ENCODE data around the gene CHMP3. TPM values are rescaled to one million over a fixed set of nuclear protein-coding genes. Genes with fewer than 3 reads are reported as not detected.

Gene CHMP3
- total and polyA plus RNA-seq, 2 donors from 2014 or later: 123 to 162 TPM

DNA sequence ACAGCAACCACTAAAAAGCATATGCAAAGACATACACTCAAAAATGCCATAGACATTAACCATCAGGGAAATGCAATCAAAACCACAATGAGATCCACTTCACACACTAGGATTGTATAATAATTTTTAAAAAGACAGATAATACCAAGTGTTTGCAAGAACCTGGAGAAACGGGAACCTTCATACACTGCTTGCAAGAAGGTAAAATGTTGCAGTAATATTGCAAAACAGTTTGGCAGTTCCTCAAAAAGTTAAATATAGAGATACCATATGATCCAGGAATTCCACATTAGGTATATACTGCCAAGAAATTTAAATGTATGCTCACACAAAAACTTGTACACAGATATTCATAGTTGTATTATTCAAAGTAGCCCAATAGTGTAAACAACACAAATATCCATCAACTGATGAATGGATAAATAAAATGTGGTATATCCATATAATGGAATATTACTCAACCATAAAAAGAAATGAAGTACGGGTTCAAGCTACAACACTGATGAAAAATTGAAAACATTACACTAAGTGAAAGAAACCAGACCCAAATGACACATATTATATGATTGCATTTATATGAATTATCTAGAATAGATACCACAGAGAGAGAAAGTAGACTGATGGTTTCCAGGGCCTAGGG is 14.7 kb upstream of the CHMP3 start:
- intact Hi-C loops (cut with DNase I): no loop called here
- no peaks in the 10 kb centered on the region for H3K9me3 ChIP-seq (ENCODE audit: control insufficient read depth in 2 of 3, insufficient read depth in 1 of 3, low read length in 3 of 3)
- no peaks in the 10 kb centered on the region for H3K27me3 ChIP-seq (ENCODE audit: control insufficient read depth, insufficient read depth, low read length)
- H3K4me3 ChIP-seq (ENCODE audit: low read length in 3 of 3): no peak overlapping the region
- no peak overlapping the region for H3K27ac ChIP-seq (ENCODE audit: low read depth in 2 of 2, low read length in 2 of 2)
- H3K36me3 ChIP-seq (ENCODE audit: control insufficient read depth in 2 of 3, insufficient read depth in 3 of 3, low read length in 3 of 3): no peaks in the 10 kb centered on the region
- TF ChIP-seq, protein P1, sequence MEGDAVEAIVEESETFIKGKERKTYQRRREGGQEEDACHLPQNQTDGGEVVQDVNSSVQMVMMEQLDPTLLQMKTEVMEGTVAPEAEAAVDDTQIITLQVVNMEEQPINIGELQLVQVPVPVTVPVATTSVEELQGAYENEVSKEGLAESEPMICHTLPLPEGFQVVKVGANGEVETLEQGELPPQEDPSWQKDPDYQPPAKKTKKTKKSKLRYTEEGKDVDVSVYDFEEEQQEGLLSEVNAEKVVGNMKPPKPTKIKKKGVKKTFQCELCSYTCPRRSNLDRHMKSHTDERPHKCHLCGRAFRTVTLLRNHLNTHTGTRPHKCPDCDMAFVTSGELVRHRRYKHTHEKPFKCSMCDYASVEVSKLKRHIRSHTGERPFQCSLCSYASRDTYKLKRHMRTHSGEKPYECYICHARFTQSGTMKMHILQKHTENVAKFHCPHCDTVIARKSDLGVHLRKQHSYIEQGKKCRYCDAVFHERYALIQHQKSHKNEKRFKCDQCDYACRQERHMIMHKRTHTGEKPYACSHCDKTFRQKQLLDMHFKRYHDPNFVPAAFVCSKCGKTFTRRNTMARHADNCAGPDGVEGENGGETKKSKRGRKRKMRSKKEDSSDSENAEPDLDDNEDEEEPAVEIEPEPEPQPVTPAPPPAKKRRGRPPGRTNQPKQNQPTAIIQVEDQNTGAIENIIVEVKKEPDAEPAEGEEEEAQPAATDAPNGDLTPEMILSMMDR (IDR thresholded peaks at IDR 0.05; ENCODE audit: borderline replicate concordance, extremely low read depth, insufficient read depth): no peak
- no peak overlapping the region for H3K9ac ChIP-seq (ENCODE audit: low read length in 3 of 3)
- H3K4me1 ChIP-seq (ENCODE audit: control insufficient read depth in 2 of 3, insufficient read depth in 2 of 3, low read depth in 1 of 3, low read length in 3 of 3): no peaks in the 10 kb centered on the region
- FAIRE-seq: no peak
- no peak for DNase-seq

DNA sequence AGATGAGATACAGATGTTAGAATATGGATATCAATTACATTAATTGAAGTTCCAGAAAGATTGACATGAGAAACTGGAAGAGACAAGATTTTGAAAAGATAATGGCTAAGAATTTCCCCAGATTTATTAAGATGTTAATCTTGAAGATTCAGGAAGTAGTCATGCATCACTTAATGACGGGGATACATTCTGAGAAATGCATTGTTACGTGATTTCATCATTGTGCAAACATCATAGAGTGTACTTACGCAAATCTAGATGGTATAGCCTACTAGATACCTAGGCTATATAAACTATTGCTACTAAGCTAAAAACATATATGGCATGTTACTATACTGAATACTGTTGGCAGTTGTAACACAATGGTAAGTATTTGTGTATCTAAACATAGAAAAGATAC is 6.8 kb upstream of the CHMP3 start:
- Histone ChIP-seq H3K27ac (ENCODE audit: low read depth in 2 of 2, low read length in 2 of 2) (no peak overlapping the region), H3K27me3 (ENCODE audit: control insufficient read depth, insufficient read depth, low read length) (no peaks in the 10 kb centered on the region), H3K36me3 (ENCODE audit: control insufficient read depth in 2 of 3, insufficient read depth in 3 of 3, low read length in 3 of 3) (no peaks in the 10 kb centered on the region), H3K9ac (ENCODE audit: low read length in 3 of 3) (no peak overlapping the region), H3K4me1 (ENCODE audit: control insufficient read depth in 2 of 3, insufficient read depth in 2 of 3, low read depth in 1 of 3, low read length in 3 of 3) (no peaks in the 10 kb centered on the region), H3K9me3 (ENCODE audit: control insufficient read depth in 2 of 3, insufficient read depth in 1 of 3, low read length in 3 of 3) (no peaks in the 10 kb centered on the region), H3K4me3 (ENCODE audit: low read length in 3 of 3) (no peak overlapping the region)
- DNase-seq: no peak
- no peak for FAIRE-seq
- TF ChIP-seq, protein P1 (IDR thresholded peaks at IDR 0.05; ENCODE audit: borderline replicate concordance, extremely low read depth, insufficient read depth): no peak
- intact Hi-C loops (cut with DNase I): no loop called here

DNA sequence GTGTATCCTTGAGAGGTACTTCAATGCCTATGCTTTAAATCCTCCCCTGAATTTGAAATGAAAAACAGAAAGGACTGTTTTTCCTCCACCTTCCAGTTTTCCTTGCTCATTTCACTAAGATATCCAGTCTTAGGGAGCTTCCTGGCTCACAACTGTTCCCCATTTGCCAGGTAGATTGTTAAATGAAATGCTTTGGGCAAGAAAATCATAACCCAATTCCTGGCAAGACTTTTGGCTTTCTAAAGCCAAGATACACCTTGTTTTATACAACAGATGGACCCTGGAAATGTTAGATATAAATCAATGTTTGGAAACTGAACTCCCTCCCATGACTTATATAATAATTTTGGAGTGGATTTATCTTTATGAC is 3.6 kb upstream of the CHMP3 start:
- no peak overlapping the region for H3K9ac ChIP-seq (ENCODE audit: low read length in 3 of 3)
- peaks cover 5 to 10% (median 6%) of the 10 kb centered on the region in 3 donors for H3K4me1 ChIP-seq (ENCODE audit: control insufficient read depth in 2 of 3, insufficient read depth in 2 of 3, low read depth in 1 of 3, low read length in 3 of 3)
- no peak overlapping the region for H3K27ac ChIP-seq (ENCODE audit: low read depth in 2 of 2, low read length in 2 of 2)
- H3K9me3 ChIP-seq (ENCODE audit: control insufficient read depth in 2 of 3, insufficient read depth in 1 of 3, low read length in 3 of 3): no peaks in the 10 kb centered on the region
- intact Hi-C loops (cut with DNase I): no loop called here
- DNase-seq (no peak), FAIRE-seq (no peak)
- no peak overlapping the region for H3K4me3 ChIP-seq (ENCODE audit: low read length in 3 of 3)
- TF ChIP-seq, protein P1 (IDR thresholded peaks at IDR 0.05; ENCODE audit: borderline replicate concordance, extremely low read depth, insufficient read depth): no peak
- no peaks in the 10 kb centered on the region for H3K36me3 ChIP-seq (ENCODE audit: control insufficient read depth in 2 of 3, insufficient read depth in 3 of 3, low read length in 3 of 3)
- H3K27me3 ChIP-seq (ENCODE audit: control insufficient read depth, insufficient read depth, low read length): no peaks in the 10 kb centered on the region

Data from kidney (tissue), 14 donors.